Activated B cell treated with CpG ODN at 0.5 μM for 24 hours (primary cell): ENCODE measurements around the gene TBC1D10A. TPM values are rescaled to one million over a fixed set of nuclear protein-coding genes. Genes with fewer than 3 reads are reported as not detected.

Experiments used
- ATAC-seq: fragments of 200-7000 bp; cut with Tn5 transposase; one replicate; pipeline ENCODE4 v1.10.0; 2021; ENCODE audit warnings: low read depth, mild to moderate bottlenecking, moderate library complexity
- CTCF ChIA-PET: fragments of 350-600 bp; sonication (Branson Sonifier 250); formaldehyde crosslinking; loops from one replicate; lab custom pipeline; 2021; ENCODE audit warnings: antibody characterized with exemption; lab: Charles Lee
- POLR2A ChIA-PET: fragments of 350-600 bp; sonication (Branson Sonifier 250); formaldehyde crosslinking; loops from one replicate; lab custom pipeline; 2021; ENCODE audit warnings: antibody characterized with exemption; lab: Charles Lee
- DNase-seq: peaks from one replicate; pipeline ENCODE4 v3.0.0; 2022
- H3K27ac Mint-ChIP-seq: one replicate; pipeline ENCODE4 v1.8.0; 2020; ENCODE audit warnings: mixed read lengths
- H3K27me3 Mint-ChIP-seq: one replicate; pipeline ENCODE4 v1.8.0; 2021; ENCODE audit warnings: mixed read lengths
- H3K36me3 Mint-ChIP-seq: one replicate; pipeline ENCODE4 v1.8.0; 2021; ENCODE audit warnings: low read depth, mixed read lengths
- H3K4me1 Mint-ChIP-seq: one replicate; pipeline ENCODE4 v1.8.0; 2021; ENCODE audit warnings: mixed read lengths
- H3K4me3 Mint-ChIP-seq: one replicate; pipeline ENCODE4 v1.8.0; 2020; ENCODE audit warnings: mild to moderate bottlenecking, mixed read lengths
- H3K9me3 Mint-ChIP-seq: one replicate; pipeline ENCODE4 v1.8.0; 2020; ENCODE audit warnings: mixed read lengths
- intact Hi-C: fragments of 100-400 bp; cut with micrococcal nuclease; formaldehyde crosslinking; loops from one replicate; pipeline ENCODE4 v1.15.1; 2024
- total RNA-seq: library from RNA; stranded (reverse); gene quantifications from 2 replicates; pipeline ENCODE4 v1.2.3, GENCODE V29; 2022
- TF ChIP-seq, protein P1 (sequence below): fragments of 200-600 bp; IDR thresholded peaks from one replicate; pipeline ENCODE4 v1.8.0; 2022; ENCODE audit warnings: antibody characterized with exemption, mild to moderate bottlenecking

Gene TBC1D10A
- total RNA-seq, 1 donor from 2014 or later = 20.4 TPM

DNA sequence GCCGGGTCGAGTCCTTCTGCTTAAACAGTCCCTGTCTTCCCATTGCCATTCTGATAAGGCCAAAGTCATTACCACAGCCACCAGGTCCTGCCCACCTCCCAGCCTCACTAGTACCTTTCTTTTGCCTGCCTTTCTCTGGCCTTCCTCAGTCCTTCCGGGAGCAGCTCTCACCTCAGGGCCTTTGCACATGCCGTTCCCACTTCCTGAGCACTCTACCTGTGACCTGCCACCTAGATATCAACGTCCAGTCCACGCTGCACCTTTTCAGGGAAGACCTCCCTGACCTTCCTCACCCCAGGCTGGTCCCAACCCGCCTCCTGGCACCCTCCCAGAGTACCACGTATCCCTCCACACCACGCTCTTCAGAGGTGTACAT, 52.3 kb downstream of the TBC1D10A start:
- CTCF ChIA-PET = no interaction called here
- H3K4me3 Mint-ChIP-seq = no peak overlapping the region
- H3K4me1 Mint-ChIP-seq = peaks cover 10% of the 10 kb centered on the region

DNA sequence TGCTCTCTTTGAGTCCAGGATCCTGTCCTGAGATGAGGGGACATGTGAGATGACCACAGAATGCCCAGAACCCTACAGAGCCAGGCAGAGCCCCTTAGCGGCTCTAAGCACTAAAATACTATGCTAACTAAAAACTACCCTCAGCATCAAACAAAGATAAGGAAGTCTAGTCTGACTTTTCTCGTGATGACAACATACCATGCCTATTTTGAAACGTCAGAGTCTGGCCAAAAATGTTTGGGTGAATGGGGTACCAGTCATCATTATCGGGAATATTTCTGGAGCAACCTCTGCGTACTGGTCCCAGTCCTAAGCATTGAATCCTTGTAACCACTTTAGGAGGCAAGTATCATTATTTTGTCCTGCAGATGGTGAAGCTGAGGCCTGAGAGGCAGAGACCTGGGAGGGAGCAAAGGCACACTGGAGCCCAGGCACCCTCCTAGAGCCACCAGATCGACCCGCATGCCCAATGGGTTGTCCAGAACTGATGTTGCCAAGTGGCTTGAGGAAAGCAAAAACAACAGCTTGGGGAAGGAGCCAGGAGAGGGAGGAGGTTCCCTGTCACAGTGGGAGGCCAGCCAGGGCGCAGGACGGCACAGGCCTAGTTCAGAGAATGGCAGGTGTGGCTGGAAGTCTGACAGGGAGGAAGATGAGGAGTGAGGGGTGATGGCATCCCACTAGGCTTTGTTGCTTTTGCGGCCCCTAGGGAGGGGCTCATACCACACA, 52.9 kb downstream of the TBC1D10A start:
- Mint-ChIP-seq H3K27ac (no peak overlapping the region), H3K27me3 (peaks cover 17% of the 10 kb centered on the region), H3K9me3 (no peaks in the 10 kb centered on the region), H3K4me3 (no peak overlapping the region), H3K36me3 (peaks cover 6% of the 10 kb centered on the region), H3K4me1 (peaks cover 10% of the 10 kb centered on the region)
- ChIA-PET POLR2A (no interaction called here), CTCF (no interaction called here)
- no peak for ATAC-seq
- no peak for DNase-seq
- intact Hi-C loops = no loop called here
- TF ChIP-seq, protein P1, sequence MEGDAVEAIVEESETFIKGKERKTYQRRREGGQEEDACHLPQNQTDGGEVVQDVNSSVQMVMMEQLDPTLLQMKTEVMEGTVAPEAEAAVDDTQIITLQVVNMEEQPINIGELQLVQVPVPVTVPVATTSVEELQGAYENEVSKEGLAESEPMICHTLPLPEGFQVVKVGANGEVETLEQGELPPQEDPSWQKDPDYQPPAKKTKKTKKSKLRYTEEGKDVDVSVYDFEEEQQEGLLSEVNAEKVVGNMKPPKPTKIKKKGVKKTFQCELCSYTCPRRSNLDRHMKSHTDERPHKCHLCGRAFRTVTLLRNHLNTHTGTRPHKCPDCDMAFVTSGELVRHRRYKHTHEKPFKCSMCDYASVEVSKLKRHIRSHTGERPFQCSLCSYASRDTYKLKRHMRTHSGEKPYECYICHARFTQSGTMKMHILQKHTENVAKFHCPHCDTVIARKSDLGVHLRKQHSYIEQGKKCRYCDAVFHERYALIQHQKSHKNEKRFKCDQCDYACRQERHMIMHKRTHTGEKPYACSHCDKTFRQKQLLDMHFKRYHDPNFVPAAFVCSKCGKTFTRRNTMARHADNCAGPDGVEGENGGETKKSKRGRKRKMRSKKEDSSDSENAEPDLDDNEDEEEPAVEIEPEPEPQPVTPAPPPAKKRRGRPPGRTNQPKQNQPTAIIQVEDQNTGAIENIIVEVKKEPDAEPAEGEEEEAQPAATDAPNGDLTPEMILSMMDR = no peak

More for the DNA sequence above, 52.3 kb downstream of the TBC1D10A start:
- TF ChIP-seq, protein P1 = no peak
- no peak for DNase-seq
- POLR2A ChIA-PET = no interaction called here
- Mint-ChIP-seq H3K27me3 (peaks cover 22% of the 10 kb centered on the region), H3K27ac (no peak overlapping the region), H3K36me3 (peaks cover 4% of the 10 kb centered on the region), H3K9me3 (no peaks in the 10 kb centered on the region)
- ATAC-seq = no peak
- intact Hi-C loops = no loop called here

DNA sequence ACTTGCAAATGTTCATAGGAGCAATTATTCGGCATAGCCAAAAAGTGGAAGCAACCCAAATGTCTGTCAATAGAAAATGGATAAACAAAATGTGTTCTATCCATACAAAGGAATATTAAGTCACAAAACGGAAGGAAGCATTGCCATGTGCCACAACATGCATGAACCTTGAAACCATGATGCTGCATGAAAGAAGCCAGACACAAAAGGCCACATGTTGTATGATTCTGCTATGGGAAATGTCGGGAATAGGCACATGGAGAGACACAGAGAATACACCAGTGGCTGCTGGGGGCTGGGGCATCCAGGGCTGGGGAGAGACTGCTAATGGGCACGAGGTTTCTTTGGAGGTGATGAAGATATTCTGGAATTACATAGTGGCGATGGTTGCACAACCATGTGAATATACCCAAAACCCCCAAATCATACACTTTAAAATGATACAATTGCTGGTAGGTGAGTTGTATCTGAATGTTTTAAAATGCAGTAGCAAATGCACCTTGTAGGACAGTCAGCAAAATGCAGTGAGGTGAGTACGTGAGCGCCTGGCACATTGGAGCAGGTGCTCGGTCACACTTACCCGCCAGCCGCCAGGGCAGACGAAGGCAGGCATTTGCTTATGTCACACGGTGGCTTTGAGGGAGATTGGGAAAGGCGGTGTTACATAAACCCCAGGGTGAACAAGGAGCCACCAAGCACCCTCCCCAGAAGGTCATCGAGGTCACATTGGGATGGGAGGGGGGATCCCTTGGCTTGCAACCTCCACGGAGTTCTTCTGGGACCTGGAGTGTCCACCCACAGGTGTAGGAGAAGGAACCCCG, 53.8 kb downstream of the TBC1D10A start:
- peaks cover 10% of the 10 kb centered on the region for H3K36me3 Mint-ChIP-seq
- H3K4me3 Mint-ChIP-seq = no peak overlapping the region
- ChIA-PET POLR2A (interaction anchor here (0.6 kb wide), 1 partner anchor 156 kb away, joined by 3 read pairs; no protein-coding TSS in a partner anchor), CTCF (no interaction called here)
- H3K27me3 Mint-ChIP-seq = peaks cover 11% of the 10 kb centered on the region
- peaks cover 15% of the 10 kb centered on the region for H3K4me1 Mint-ChIP-seq
- no peak for ATAC-seq
- TF ChIP-seq, protein P1 = no peak
- intact Hi-C loops = no loop called here
- H3K27ac Mint-ChIP-seq = no peak overlapping the region
- DNase-seq = no peak
- H3K9me3 Mint-ChIP-seq = no peaks in the 10 kb centered on the region

DNA sequence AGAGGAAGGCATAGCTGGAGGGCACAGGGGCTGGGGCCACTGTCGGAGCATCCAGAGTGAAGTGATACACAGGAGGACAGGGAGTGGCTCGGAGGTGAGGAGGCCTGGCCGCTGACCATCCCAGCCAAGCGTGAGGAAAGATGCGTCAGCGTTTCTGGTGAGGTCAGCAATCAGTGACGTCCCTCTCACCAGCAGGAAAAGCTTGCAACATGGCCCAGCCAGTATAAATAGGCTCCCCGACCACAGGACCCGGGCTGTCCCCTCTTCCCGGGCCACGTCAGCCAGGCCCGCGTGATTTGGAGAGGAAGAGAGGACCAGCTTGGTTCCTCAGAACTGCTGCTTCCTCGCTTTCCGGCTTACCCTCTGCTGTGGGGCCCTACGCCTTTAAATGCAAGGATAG, 55.9 kb downstream of the TBC1D10A start:
- Mint-ChIP-seq H3K4me1 (peaks cover 25% of the 10 kb centered on the region), H3K27ac (no peak overlapping the region), H3K4me3 (no peak overlapping the region), H3K9me3 (no peaks in the 10 kb centered on the region), H3K36me3 (peaks cover 11% of the 10 kb centered on the region), H3K27me3 (peaks cover 1% of the 10 kb centered on the region)
- ATAC-seq = no peak
- TF ChIP-seq, protein P1 = no peak
- POLR2A ChIA-PET = interaction anchor here (0.6 kb wide), 1 partner anchor 88 kb away, joined by 3 read pairs; no protein-coding TSS in a partner anchor
- CTCF ChIA-PET = interaction anchor here (0.9 kb wide), 1 partner anchor 17 kb away, joined by 3 read pairs; no protein-coding TSS in a partner anchor
- intact Hi-C loops = no loop called here
- no peak for DNase-seq

DNA sequence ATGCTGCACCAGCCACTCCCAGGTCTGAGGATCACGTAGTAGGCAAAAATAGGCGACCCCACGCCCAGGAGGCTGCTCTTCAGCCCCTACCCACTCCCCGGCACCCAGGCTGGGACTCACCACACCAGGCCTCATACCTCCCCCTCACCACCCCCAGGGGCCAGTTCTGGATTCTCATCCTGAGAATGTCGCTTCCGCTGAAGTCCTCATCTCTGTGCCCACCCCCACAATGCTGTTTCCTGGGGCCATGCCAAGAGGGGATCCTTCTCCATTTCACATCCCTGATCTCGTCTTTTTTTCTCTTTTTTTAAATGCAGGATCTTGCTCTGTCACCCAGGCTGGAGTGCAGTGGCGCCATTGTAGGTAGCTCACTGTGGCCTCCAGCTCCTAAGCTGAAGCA, 58.4 kb downstream of the TBC1D10A start:
- ATAC-seq (no peak), DNase-seq (no peak)
- TF ChIP-seq, protein P1 = no peak
- ChIA-PET POLR2A (interaction anchor here (0.5 to 2.7 kb wide), 3 partner anchors 59 to 88 kb away, joined by 3 to 10 read pairs (median 6); partner anchors contain the start of genes CCDC157, SF3A1 and TBC1D10A), CTCF (no interaction called here)
- H3K36me3 Mint-ChIP-seq = peaks cover 11% of the 10 kb centered on the region
- no peaks in the 10 kb centered on the region for H3K9me3 Mint-ChIP-seq
- intact Hi-C loops = loop anchor here (5.0 to 10.0 kb wide), 4 partner anchors 324 to 814 kb away; partner anchors contain the start of genes NF2, PES1 and SMTN
- H3K27me3 Mint-ChIP-seq = no peaks in the 10 kb centered on the region
- H3K27ac Mint-ChIP-seq = peak overlapping the region; percentile 97
- no peak overlapping the region for H3K4me3 Mint-ChIP-seq
- H3K4me1 Mint-ChIP-seq = peaks cover 26% of the 10 kb centered on the region
